Heart right ventricle (tissue), 16 donors: ENCODE data around the gene TMC8. TPM values are rescaled to one million over a fixed set of nuclear protein-coding genes. Genes with fewer than 3 reads are reported as not detected.

Source experiments
- ATAC-seq, 8 donors: fragments of 200-7000 bp; cut with Tn5 transposase; one replicate each; pipeline ENCODE4 v1.9.1; 2020; ENCODE audit warnings: mild to moderate bottlenecking in 8 of 8, moderate library complexity in 8 of 8, moderate number of reproducible peaks in 1 of 8
- DNase-seq, 2 donors: peaks; one replicate each; pipeline ENCODE4 v3.0.0-alpha.2; 2020
- H3K27ac ChIP-seq, 10 donors: fragments of 200-600 bp; sonication (generic) in 2 of 10; one replicate each; pipeline versions ENCODE4 v1.5.0 to v1.8.0; 2020 to 2022; ENCODE audit warnings: mild to moderate bottlenecking in 3 of 10
- H3K27me3 ChIP-seq, 7 donors: fragments of 200-600 bp; one replicate each; pipeline ENCODE4 v1.8.0; 2021 to 2022; ENCODE audit warnings: mild to moderate bottlenecking in 2 of 7
- H3K36me3 ChIP-seq, 9 donors: fragments of 200-600 bp; sonication (generic) in 1 of 9; one replicate each; pipeline versions ENCODE4 v1.5.0 to v1.8.0; 2020 to 2022; ENCODE audit warnings: mild to moderate bottlenecking in 2 of 9
- H3K4me1 ChIP-seq, 9 donors: fragments of 200-600 bp; sonication (generic) in 1 of 9; one replicate each; pipeline versions ENCODE4 v1.5.0 to v1.8.0; 2020 to 2022; ENCODE audit warnings: mild to moderate bottlenecking in 4 of 9
- H3K4me3 ChIP-seq, 10 donors: fragments of 200-600 bp; sonication (generic) in 2 of 10; one replicate each; pipeline versions ENCODE4 v1.5.0 to v1.8.0; 2020 to 2022; ENCODE audit warnings: mild to moderate bottlenecking in 7 of 10, moderate library complexity in 2 of 10
- H3K9me3 ChIP-seq, 11 donors: fragments of 200-600 bp in 10 of 11; sonication (generic) in 2 of 11; one replicate each; pipeline versions ENCODE4 v1.5.0 to v1.8.0; 2013 to 2022; ENCODE audit warnings: mild to moderate bottlenecking in 2 of 11, control low read depth in 1 of 11, moderate library complexity in 1 of 11
- CTCF ChIP-seq, 9 donors: fragments of 200-600 bp; sonication (generic) in 2 of 9; IDR thresholded peaks; one replicate each; pipeline versions ENCODE4 v1.5.0 to v1.8.0; 2021 to 2022; ENCODE audit warnings: antibody characterized with exemption in 9 of 9, mild to moderate bottlenecking in 5 of 9, moderate library complexity in 1 of 9
- WGBS, 2 donors: extraction: QIAGEN DNeasy Blood & Tissue Kit; methylation state at CpG; one replicate each; pipeline ENCODE4 v1.1.7; 2013; ENCODE audit warnings: inconsistent platforms in 1 of 2; 5-methylcytosine and 5-hydroxymethylcytosine counted together
- intact Hi-C, 10 donors: fragments of 100-400 bp; cut with DNase I; formaldehyde crosslinking; loops; one replicate each; pipeline versions ENCODE4 v1.11.1 to v1.14.2; 2022
- polyA plus RNA-seq, 2 donors: library from polyadenylated mRNA; stranded (reverse); fragments of 200-250 nt; gene quantifications; one replicate each; pipeline ENCODE4 v1.2.3, GENCODE V29; 2013
- total RNA-seq, 10 donors: library from RNA; stranded (reverse); fragmentation: NEBNext Ultra II Directional in 3 of 10; extraction: Animal tissue kit (Norgen Biotek cat#: 25700) in 3 of 10; gene quantifications; one replicate each; pipeline versions ENCODE4 v1.2.1 to v1.2.4, GENCODE V29; 2021 to 2023
- donor health status: Arrhythmogenic right ventricular cardiomyopathy.
- donor health status: ischemic (EF 13 %, LVEDD 7.1; RV severe dilation, severe dysfunction).
- donor health status: healthy with polysubstance abuse.
- donor health status: DM: no; HTN: yes; CAD: no.
- donor health status: DM: no; HTN: no; CAD: no.
- donor health status: ischemic (EF 25% LVEDD 6.9; RV normal size, moderate dysfunction).
- donor health status: ischemic (EF 25% LVEDD 5.7; RV mildly dilated, moderate dysfunction).
- donor health status: healthy.
- donor health status: DM: yes; HTN: yes; CAD: no.
- donor health status: Ischemic cardiomyopathy.
- donor health status: ischemic (EF 35%, LVEDD 5.7; RV mildly dilated, moderate dysfunction).
- donor health status: nonischemic (EF 11% LVEDD 7.7; RV severe dilation, severe dysfunction).
- donor health status: DM: yes; HTN: yes; CAD: no.
- donor health status: PGD.
- donor health status: ischemic (EF 29% LVEDD 5.4; RV normal size, mild dysfunction).
- donor health status: nonischemic (EF 23%, LVEDD 6.1; RV moderate dilation, normal function).

Gene TMC8
- total and polyA plus RNA-seq, 12 donors = 0.85 to 11.2 (median 2.1) TPM

DNA sequence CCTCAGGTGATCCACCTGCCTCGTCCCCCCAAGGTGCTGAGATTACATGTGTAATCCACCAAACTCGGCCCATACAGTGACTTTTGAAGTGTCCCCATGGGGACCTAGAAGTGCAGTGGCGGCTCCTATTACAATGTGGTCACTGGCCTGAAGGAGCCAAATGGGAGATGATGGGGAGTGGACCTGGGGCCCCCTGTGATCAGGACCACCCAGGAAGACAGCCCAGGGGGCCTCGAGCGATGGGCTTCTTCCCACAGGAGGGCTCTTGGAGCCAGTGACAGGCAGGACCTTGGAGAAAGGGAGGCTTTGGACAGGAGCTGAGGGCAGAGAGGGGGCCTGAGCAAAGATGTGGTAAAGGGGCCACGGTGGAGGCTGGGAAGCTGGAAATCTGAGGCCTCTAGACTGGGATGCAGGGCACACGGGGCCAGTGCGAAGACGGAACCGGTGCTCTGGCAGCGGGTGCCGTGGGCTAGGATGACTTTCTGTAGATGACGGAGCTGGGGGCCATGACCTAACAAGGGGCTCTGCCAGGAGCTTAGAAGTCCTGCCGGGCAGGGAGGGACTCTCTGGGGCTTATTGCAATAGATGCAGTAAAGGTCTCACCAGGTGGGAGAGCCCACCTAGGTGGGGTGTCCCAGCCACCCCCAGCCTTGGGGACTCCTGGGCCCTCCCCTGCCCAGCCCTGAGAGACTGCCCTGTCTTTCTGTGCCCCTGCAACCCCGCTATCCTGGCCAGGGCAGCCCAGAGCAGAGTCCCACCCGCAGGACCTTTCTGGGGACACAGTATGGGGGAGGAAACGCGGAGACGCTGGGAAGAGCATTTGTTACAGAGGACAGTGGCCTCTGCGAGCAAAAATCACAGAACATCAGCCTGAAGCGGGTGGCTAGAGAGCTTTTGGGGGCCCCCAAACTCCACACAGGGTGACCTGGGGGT lies 12.9 kb downstream of the TMC8 start:
- WGBS, 2 donors = 91 to 93% methylated on average over 21 of the region's 21 CpGs
- no peak for DNase-seq
- Histone ChIP-seq H3K36me3 (peaks cover 0 to 15% (median 0%) of the 10 kb centered on the region in 9 donors), H3K4me1 (peaks cover 16 to 68% (median 48%) of the 10 kb centered on the region in 9 donors), H3K4me3 (no peak overlapping the region), H3K27me3 (no peaks in the 10 kb centered on the region), H3K9me3 (no peaks in the 10 kb centered on the region), H3K27ac (peak overlapping the region in 9 of 10 donors; percentile 60 to 88 (median 81))
- intact Hi-C loops = loop anchor here in 1 of 10 donors (5.0 kb wide), 1 partner anchor 34 kb away; no protein-coding TSS in a partner anchor
- ATAC-seq = no peak
- no peak for TF ChIP-seq CTCF (IDR thresholded peaks at IDR 0.05)

DNA sequence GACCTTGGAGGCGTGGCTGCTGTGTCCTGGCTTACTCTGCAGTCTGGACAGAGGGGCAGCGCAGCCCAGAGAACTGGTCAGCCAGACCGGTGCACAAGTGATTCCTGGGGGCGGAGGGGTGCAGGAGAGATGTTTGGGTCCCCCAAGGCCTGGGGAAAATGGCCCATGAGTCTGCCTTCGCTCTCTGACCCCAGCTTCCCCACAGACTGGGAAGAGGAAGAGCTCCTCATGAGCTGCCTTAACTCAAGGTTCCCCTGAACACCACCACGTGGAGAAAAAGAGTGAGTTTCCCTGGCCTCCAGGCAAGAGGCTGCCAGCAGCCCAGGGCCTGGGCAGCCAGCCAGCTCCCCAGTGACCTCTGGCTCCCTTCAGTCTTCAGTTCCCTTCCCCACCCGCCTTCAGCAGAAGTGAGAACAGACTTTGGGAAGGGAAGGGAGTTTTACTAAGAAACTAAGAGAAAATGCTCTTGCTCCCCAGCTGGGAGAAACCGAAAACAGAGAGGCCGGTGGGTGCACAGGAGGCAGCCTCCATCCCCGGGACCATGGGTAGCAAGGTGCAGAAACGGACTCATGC lies 13.7 kb downstream of the TMC8 start:
- Histone ChIP-seq H3K27me3 (no peaks in the 10 kb centered on the region), H3K36me3 (peaks cover 0 to 15% (median 0%) of the 10 kb centered on the region in 9 donors), H3K9me3 (no peaks in the 10 kb centered on the region), H3K4me1 (peaks cover 16 to 61% (median 48%) of the 10 kb centered on the region in 9 donors), H3K4me3 (peak overlapping the region in 1 of 10 donors; percentile 12), H3K27ac (peak overlapping the region; percentile 19 to 88 (median 80))
- WGBS, 2 donors = 35 to 40% methylated on average over 11 of the region's 11 CpGs
- intact Hi-C loops = loop anchor here in 1 of 10 donors (5.0 kb wide), 1 partner anchor 33 kb away; no protein-coding TSS in a partner anchor
- TF ChIP-seq CTCF (IDR thresholded peaks at IDR 0.05) = peak in 4 of 9 donors; percentile 9 to 37 (median 32)
- DNase-seq (peak; percentile 90), ATAC-seq (peak; percentile 56 to 89 (median 79))

DNA sequence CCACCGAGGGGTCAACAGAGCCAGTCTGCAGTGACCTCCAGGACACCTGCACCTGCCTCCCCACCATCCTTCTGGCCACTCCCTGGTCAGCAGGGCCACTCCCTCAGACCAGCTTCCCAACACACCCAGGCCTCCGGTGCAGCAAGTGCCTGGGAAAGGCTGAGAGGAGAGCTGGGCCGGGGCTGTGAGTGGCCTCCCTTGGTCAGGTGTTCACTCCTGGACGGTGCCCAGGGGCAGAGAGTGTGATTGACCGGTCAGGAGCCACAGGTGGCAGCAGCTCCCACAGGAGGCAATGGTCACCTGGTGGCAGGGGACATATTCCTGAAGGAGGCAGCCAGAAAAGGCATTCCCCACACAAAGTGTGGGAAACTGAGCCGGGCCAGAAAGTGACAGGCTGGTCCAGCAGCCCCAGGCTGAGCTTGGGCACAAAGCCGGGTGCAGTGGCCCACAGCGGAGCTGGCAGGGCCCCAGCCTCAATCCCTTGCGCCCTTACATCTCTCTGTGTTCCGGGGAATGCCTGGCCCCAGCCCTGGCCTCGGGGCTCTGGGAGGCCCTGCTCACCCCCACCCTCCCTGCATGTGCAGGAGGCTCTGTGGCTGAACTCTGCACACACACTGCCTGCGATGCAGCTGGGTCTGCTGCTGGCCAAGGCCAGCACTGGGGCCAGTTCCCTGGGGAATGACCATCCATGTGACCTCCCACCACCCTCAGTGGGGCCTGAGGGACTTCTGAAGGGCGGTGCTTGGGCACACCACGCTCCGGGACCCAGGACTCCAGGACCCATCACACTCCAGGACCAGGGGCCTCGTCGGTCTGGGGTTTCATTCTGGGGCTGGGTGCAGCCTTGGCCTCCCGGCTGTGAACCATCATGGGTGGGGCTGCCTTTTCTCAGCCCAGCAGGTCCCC lies 14.4 kb downstream of the TMC8 start:
- intact Hi-C loops = loop anchor here in 1 of 10 donors (5.0 kb wide), 1 partner anchor 32 kb away; no protein-coding TSS in a partner anchor
- 50 to 52% methylated on average over 18 of the region's 18 CpGs for WGBS, 2 donors
- DNase-seq (peak; percentile 57 to 64), ATAC-seq (peak; percentile 24 to 74 (median 39))
- H3K9me3 ChIP-seq = no peaks in the 10 kb centered on the region
- peaks cover 16 to 57% (median 48%) of the 10 kb centered on the region in 9 donors for H3K4me1 ChIP-seq
- H3K36me3 ChIP-seq = peaks cover 0 to 15% (median 0%) of the 10 kb centered on the region in 9 donors
- no peak for TF ChIP-seq CTCF (IDR thresholded peaks at IDR 0.05)
- H3K27ac ChIP-seq = peak overlapping the region; percentile 19 to 88 (median 80)
- H3K27me3 ChIP-seq = no peaks in the 10 kb centered on the region
- H3K4me3 ChIP-seq = peak overlapping the region in 1 of 10 donors; percentile 12
